NCI-H1105 treated with DMSO at 0.1 percent for 48 hours (cell line): ENCODE data around the gene TMEM187.

Experiments used
- DNase-seq: peaks from one replicate; lab custom pipeline; 2025; lab: John Stamatoyannopoulos, UW

Gene TMEM187

DNA sequence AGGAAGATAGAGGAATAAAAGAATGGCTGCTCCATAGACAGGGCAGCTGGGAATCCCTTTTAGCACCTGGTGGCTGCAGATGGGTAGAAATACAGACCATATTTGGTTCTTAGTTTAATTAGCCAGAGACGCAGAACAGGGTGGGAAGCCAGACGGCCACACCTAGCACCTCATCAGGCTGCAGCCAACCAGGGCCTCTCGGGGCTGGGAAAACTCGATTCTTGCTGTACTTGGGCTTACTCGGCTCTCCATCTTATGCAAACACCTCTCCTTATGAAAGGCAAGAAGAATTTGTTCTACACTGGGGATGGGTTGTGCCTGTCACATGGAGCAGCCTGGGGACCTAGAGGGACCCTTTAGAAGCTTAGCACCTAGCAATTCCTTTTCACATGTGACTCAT, 27.5 kb downstream of the TMEM187 start:
- no peak for DNase-seq

DNA sequence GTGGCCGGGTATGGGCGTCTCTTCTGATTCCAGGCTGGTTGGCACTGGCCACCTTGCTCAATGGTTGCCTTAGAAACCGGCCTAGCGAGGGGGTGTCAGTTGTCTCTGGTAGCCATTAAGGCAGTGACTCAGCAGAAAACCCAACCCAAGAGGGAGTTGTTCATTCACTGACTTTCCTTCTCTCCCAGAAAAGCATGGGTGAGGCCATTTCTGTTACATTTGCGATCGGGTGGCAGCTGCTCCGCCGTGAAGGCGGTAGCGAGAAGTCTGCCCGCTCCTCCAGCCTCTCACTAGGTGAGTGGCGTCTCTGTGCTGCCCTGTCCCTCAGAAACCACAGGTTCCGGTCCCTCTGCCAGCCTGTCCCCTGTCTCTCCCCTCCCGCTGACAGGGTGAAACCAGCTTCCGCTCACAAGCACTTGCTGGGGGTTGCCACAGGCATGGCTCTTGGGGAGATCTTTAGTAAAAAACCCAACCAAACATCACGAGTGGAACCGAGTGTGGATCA, 29.7 kb downstream of the TMEM187 start:
- DNase-seq: peak; percentile 20

DNA sequence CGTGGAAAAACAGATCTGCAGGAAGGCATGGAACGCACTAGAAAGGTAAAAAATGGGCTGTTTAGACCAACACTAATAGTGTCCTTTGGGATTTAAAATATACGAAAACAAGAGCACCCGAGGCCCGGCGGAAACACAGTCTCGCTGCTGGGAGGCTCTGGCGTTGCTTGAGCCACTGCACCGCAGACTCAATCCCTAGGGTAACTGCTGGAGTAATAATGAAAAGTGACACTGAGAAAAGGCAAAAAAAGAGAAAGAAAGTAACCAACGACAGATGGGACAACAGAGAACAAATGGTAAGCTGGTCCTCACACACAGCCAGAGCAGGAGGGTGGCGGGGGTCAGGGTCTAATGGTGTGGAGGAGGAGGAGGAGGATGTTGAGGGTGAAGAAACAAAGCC, 31.8 kb downstream of the TMEM187 start:
- DNase-seq: no peak

DNA sequence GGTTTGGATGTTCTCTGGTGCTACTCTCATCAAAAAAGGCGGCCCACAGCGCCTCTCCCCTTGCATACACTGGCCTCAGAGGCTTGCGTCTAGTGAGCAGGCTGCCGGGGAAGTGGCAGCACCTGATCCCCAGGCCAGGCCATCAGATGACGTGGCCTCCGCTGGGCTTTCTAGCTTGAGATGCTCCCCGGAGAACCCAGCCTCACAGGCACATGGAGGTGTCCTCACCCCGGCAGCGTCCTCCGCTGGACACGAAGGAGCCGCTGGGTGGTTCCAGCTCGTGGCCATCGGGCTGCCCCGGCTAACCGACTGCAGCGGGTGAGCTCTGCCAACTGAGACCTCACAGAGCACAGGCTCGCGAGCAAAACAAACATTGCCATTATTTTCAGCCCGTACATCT, 34.4 kb downstream of the TMEM187 start:
- DNase-seq: no peak

DNA sequence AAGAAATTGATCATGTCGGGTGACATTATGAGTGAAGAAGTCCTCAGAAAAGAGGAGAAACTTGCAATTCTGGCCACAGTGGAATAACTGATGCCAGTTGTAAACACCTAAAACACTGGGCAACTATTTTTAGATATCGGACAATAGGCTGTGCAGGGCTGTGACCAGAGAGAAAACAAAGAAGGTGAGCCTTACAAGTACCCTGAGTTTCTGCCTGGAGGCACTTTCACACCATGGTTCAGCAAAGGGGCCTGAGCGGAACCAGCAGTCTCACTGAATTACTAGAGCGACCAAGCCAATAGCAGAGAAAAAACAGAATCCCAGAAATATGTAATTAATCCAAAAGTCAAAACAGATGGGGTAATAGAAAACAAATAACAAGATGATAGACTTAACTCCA, 36.0 kb downstream of the TMEM187 start:
- DNase-seq: no peak

DNA sequence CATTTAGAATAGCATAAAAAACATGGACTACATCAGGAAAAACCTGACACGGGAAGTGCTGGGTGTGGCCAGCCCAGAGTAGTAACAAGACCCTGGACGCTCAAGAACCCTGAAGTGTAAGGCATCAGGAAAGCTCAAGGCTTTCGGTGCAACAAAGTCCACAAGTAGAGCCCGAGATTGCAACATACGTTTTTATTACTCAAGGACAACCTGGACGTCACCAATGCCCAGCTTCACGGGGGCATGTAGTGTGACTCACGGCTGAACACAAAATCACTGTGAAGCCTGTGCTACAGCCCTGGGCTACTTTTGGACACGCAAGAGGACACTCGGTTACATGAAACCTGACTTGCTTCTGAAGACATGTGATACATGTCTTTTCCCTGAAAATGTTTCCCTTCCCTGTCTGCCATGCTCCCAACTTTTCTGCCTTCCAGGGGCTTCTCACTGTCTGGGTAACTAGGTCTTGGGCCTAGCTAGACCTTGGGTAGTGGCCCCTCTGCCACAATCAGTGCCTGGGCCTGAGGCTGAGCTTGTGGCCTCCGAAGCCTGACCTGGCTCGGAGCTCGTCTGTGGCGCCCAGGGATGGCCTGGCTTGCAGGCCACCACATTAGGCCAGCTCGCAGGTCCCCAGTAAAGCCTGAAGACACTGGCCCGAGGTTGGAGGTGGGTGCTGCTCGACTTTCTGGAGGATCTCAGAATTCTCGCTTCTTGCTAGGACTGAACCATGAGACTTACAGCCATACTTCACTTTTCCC, 38.0 kb downstream of the TMEM187 start:
- DNase-seq: no peak

DNA sequence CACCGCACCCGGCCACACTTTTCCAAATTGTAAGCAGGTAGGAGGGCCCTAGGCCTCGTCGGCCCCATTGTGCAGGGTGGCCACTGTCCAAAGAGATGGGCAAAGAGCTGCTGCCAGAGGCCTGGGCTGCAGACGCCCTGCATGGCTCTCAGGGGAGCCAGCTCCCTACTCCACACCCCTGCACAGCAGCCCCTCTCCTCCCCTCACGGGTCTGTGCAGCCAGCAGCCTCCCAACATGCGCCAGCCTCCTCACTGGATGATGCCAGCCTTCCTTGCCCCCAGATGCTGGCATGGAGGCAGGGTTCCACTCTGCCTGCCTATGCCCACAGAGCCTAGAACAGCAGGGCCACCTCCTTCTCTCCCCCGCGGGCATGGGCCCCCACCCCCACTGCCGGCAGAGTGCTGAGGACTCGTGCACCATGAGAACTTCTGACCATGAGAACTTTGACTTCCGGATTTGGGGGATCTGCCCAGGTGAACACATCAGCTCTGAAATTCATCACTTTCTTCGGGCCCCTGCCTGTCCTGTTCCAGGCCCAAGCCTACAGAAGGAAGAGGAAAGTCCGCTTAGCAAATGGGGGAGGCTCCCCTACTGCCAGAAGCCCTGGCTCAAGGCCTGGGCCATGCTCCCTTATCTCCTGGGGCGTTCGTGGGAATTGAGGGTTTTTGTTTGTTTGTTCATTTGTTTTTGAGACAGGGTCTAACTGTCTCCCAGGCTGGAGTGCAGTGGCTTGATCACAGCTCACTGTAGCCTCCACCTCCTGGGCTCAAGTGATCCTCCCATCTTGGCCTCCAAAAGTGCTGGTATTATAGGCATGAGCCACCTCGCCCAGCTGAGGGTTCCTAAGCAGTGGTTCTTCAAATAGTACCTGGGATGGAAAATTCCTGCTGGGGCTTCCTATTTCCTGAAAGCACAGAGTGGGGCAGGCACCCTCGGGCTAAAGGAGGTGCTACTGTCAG, 39.1 kb downstream of the TMEM187 start:
- DNase-seq: no peak

DNA sequence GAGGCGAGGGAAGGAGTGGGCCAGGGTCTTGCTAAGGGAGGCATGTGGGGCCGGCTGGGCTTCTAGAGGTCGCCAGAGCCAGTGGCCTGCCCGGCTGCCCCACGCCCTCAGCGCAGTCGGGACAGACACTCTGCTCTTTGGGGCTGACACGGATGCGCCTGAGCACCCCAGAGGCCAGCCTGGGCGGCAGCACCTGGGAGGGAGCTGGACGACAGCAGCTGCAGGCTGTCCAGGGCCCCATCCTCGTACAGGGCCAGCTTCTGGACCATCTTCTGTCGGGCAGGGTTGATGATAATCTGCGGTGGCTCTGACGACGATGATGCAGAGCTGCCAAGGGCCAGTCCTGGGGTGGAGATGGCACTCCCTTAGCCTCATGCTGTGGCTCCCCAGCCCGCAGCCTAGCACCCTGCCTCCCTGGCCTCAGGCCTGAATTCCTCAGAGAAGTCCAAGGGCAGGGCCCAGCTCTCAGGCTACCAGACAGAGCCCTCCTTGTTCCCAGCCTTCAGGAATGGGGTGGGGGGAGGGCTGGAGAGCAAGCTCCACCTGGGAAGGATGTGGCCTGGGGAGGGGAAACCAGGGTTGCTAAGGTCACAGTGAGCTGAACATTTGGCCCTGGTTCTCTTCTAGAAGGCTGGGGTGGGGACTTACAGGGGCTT, 39.9 kb downstream of the TMEM187 start:
- DNase-seq: no peak

DNA sequence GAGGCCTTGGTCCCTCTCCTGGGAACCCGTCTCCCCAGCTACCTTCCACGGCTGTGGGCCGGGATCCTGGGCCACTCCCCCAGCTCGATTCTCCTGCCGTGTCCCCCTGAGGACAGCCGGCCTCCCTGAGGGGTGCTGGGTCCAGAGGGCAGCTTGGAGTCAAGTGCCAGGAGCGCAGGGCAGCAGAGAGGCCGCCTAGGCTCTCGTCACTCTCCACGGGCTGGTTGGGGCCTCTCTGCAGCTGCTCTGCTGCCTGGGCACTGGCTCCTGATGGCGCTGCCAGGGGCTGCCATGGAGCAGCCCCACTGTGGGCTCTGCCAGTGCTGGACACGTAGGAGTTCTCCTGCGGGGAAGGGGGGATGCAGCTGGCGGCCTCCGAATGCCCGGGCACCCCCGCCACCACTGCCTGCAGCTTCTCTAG, 40.5 kb downstream of the TMEM187 start:
- DNase-seq: no peak

DNA sequence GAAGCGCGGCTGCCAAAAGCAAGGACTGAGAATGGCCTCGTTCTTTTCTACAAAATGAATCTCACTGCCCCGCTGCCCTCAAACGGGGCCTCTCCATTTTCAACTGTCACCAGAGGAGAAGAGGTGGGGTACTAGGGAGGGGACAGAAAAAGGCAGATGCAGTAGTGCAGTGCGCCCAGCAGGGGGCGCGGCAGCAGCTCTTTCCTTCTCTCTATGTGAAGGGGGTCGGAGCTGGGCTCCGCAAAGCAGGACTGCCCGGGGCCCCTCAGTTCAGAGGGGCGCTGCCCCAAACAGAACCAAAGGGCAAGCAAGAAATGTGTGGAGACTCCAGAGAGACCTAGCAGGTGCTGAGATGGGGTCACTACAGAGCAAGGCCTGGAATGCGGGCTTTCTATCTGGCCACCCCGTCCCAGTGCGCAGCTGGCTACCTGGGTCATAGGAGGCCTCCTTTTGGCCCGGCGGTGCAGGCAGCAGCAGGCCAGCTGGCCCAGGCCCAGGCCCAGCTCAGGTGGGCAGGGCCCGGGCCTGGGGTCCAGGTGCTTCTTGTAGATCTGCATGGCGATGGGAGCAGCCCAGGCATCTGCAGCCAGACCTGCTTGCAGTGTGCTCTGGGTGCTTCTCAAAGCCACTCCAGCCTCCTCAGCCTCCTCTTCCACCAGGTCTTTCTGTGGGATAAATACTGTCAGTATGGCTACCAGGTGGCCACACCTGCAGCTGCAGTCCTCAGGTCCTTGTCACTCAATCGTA, 41.2 kb downstream of the TMEM187 start:
- peak; percentile 44 for DNase-seq

DNA sequence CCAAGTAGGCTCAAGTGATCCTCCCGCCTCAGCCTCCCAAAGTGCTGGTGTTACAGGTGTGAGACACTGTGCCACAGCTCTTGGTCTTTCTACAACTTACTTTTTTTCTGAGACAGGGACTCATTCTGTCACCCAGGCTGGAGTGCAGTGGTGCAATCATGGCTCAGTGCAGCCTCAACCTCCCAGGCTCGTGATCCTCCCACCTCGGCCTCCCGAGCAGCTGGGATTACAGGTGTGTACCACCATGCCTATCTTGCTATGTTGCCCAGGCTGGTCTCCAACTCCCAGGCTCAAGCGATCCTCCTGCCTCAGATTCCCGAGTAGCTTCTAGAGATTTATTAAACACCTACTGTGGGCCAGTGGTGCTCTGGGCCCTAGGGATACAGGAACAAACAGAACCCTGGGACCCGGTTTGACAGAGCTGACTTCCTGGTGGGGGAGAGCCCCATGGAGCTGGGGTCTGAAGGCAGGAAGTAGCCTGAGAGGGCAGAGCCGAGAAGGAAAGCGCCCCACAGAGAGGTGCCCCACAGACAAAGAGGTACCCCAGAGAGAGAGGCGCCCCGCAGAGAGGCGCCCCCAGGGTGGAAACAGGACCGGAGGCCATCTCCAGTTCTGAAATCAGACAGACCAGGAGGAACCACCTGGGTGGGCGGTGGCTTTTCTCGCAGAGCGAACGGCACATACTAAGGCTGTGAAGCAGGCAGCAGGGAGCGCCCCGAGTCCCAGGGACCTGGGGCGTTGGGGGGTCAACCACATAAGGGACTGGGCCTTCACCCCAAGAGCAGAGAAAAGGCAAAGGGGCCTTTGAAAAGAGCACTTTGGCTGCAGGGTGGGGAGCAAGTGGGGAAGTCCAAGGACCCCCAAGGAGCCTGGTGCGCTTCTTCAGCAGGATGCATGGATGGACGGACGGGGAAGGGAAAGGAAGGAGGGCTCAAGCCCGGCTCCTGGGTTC, 42.2 kb downstream of the TMEM187 start:
- no peak for DNase-seq

DNA sequence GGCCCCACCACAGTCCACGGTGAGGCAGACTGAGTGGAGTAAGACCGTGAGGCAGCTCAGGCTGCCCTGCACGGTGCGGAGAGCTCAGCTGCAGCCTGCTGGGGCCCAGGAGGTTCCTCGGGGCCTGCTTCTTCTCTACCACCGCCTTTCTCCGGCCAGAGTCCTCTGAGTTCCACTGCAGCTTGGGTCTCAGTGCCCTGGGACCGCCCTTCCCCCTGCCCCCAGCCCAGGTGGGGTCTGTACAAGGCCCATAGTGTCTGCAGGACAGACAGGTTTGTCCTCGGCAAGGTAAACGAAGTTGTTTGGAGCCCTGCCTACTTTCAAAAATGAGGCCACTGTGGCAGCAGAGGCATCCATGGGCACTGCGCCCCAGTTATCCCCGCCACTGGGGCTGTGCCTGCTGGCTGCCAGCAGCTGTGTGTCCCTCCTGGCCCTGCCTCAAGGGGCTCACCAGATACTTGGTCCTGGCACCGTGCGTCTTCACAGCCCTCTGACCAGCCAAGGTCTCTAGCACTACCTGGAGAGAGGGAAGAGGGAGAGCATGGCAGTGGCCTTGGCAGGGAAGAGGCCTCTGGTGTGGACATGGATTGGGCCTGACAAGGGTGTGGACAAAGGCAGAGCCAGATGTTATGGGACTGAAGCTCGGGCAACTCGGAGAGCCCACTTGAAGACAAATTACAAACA, 43.2 kb downstream of the TMEM187 start:
- DNase-seq: no peak

DNA sequence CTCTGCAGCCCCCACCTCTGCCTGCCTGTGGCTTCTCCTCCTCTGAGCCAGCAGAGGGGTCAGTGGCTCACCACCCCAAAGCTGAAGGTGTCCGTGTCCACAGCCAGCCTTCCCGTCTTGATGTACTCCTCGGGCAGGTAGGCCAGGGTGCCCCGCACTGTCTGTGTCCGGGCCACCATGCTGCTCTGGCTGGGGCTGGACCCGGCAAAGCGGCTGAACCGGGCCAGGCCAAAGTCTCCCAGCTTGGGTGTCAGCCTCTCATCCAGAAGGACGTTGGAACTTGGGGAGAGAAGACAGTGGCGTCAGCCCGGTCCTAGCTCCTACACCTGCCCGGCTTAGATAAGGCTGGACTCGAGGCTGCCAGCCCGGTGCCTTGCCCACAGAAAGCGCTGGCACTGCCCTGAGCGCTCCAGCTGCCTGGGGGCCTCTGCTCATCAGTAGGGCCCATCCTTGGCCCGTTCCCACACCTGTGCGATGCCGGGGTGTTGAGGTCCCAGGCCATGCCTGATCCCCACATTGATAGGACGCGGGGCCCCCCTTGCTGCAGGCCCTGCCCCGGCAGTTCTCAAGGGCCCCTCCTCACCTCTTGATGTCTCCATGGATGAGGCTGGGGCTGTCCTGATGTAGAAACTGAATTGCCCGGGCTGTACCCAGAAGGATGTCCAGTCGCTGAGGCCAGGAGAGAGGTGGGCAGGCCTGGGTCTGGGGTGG, 44.0 kb downstream of the TMEM187 start:
- DNase-seq: no peak

DNA sequence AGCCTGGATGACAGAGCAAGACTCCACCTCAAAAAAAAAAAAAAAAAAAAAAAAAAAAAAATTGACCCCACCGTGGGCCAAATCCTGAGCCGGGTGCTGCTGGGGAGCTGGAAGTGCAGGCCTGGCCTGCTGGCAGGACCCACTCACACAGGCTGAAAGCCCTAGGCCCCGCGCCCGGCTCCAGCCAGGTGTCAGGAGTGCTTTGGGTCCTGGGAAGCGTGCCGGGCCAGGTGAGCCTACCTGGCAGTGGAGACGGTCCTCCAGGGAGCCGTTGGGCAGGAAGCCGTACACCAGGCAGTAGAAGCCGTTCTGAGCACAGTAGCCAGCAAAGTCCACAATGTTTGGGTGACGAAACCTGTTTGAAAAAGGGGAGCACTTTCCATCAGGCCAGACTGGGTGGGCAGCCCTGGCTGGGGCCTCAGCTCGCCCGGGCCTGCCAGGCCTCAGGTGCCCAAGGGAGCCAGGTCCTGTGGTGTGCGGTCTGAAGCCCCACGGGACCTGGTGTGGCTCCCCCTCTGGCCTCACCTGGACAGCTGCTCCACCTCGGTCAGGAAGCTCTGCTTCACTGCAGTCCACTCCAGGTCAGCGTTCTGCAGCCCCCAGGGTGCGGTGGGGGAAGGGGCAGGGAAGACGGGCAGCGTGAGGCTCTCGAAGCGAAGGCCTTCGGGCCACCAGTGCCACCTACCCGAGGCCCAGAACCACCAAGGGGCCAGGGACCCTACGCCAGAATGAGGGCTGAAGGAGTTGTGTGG, 45.4 kb downstream of the TMEM187 start:
- DNase-seq: no peak

DNA sequence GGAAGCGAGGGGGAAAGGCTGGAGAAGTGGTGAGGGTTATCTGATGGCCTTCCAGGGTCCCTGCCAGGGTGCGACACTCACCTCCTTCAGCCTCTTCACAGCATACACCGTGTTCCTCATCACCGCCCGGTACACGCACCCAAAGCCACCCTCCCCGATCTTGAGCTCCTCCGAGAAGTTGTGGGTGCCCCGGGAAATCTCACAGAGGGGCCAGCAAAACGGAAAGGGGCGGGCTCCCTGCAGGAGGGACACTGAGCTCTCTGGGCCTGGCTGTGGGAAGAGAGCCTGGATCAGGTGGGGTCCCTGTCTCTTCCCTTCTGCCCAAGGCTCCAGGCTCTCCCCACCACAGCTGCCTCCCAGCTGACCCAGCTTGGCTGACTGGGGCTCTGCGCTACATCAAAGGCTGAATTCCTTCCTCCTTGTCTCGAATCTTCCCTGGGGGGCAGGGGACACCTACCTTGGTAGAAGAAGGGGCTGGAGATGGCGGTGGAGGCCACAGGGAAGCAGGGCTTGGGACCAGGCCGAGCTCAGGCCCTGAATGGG, 46.0 kb downstream of the TMEM187 start:
- no peak for DNase-seq

DNA sequence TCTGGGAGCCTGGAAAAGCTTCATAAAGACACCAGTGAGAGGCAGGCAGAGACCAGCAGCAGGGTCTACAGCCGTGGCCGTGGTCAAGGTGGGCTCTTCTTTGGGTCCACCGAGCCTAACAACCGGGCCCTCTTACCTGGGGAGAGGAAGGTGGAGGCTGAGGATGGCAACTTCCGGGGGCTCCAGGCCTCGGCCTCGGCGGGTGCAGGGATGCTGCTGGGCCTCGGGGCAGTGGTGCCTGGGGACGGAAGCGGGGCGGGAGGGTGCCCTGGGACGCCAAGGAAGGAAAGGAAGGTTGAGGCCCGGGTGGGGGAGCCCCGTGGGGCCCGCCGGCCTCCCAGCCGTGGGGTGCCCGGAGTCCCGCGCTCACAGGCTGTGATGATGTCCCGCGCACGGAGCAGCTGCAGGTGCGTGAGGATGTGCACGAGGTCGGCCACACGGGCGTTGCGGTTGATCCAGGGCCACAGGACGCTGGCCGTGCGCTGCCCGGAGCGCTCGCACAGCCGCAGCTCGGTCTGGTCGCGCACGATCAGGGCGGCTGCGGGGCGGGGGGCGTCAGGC, 46.6 kb downstream of the TMEM187 start:
- DNase-seq: no peak

DNA sequence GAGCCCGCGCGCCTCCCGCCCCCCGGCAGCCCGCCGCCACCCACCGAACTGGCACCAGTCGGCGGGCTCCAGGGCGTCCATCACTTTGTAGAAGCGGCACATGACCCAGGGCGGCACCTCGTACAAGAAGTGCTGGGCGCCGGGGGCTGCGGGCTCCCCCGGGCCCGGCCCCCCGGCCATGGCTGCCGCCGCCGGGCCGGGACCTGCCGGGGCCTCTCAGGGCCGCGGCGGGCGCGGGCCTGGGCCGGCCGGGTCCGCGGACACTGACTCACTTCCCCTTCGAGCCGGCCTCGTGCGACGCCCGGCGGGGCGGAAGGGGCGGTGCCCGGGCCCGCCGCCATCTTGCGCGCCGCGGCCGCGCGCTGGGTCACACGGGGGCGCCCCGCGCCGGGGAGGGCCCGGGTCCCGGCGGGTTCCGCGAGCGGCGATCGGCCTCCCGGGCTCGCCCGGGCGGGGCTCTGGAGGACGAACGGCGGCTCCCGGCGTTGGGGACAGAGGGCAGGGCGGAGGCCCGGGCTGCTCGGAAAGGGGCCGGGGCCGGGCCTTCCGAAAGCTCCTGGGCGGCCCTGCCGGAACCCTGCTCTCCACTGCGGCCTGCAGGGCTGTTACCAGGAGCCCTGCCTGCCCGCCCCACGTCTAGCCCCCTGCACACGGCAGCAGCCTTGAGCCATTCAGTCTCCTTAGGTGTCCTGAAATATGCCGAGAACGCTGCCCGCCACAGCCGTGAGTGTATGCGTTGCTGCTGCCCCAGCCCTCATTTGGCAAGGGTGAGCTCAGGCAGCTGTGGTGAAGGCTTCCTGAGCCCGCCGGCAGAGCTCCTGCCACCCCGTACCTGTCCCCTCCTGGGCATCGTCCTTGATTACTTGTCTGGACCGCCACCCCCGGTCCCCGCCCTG, 47.3 kb downstream of the TMEM187 start, which contains the start of gene IRAK1:
Gene IRAK1, minus strand, starts transcription at position 270 of the 896 bp plus-strand sequence. Its CDS starts 90 bp downstream, at position 180.
- peak; percentile 65 for DNase-seq
